ENCODE data around the gene PLXNA4. TPM values are rescaled to one million over a fixed set of nuclear protein-coding genes. Genes with fewer than 3 reads are reported as not detected.

The PLXNA4 gene
- total RNA-seq, 1 experiment from 2014 or later: 1.0 TPM

GRCh38 chr7:132118641-132119040 is 457.6 kb downstream of the PLXNA4 start:
- DNase-seq: no peak
- no TSS peak for BruUV-seq (replicated peaks)
- peak overlapping the region; percentile 39; the same call in 1 of the 2 replicates for H2AFZ ChIP-seq
- H3K36me3 ChIP-seq (ENCODE audit: low read depth): no peaks in the 10 kb centered on the region
- 0 out of 2 replicates have a peak overlapping the region, but pooled peaks have one; percentile 60 for H3K4me2 ChIP-seq
- ChIA-PET POLR2A (ENCODE audit: unreplicated experiment) (no interaction called here), CTCF (no interaction called here)
- H3K27me3 ChIP-seq (ENCODE audit: insufficient read depth, low read depth): no peaks in the 10 kb centered on the region
- no peaks in the 10 kb centered on the region for H3K9me3 ChIP-seq (ENCODE audit: insufficient read depth, low read depth)
- TF ChIP-seq CTCF (conservative IDR thresholded peaks at IDR 0.05): no peak
- TF ChIP-seq EZH2 (IDR thresholded peaks at IDR 0.05; ENCODE audit: low read depth): no peak
- H3K27ac ChIP-seq: no peak overlapping the region
- no peaks in the 10 kb centered on the region for H3K79me2 ChIP-seq (ENCODE audit: low read depth)
- no peak overlapping the region for H3K4me3 ChIP-seq
- no peaks in the 10 kb centered on the region for H4K20me1 ChIP-seq (ENCODE audit: insufficient read depth)
- peaks cover 18% of the 10 kb centered on the region for H3F3A ChIP-seq (ENCODE audit: insufficient read depth, low read depth)
- peaks cover 52% of the 10 kb centered on the region for H3K4me1 ChIP-seq (replicated peaks; ENCODE audit: insufficient read depth)
- intact Hi-C loops (cut with micrococcal nuclease; ENCODE audit: unreplicated experiment): no loop called here
- no peaks in the 10 kb centered on the region for H3K9me2 ChIP-seq (ENCODE audit: insufficient read depth)

GRCh38 chr7:132117636-132118035 is 458.6 kb downstream of the PLXNA4 start:
- H2AFZ ChIP-seq: no peak overlapping the region
- peak overlapping the region; percentile 60 for H3K4me2 ChIP-seq
- intact Hi-C loops (cut with micrococcal nuclease; ENCODE audit: unreplicated experiment): loop anchor here (2.0 kb wide), 1 partner anchor 21 kb away; no protein-coding TSS in a partner anchor
- peaks cover 52% of the 10 kb centered on the region for H3K4me1 ChIP-seq (replicated peaks; ENCODE audit: insufficient read depth)
- ChIA-PET POLR2A (ENCODE audit: unreplicated experiment) (no interaction called here), CTCF (interaction anchor here (0.6 kb wide), 1 partner anchor 1737 kb away, joined by 4 read pairs; no protein-coding TSS in a partner anchor)
- H4K20me1 ChIP-seq (ENCODE audit: insufficient read depth): no peaks in the 10 kb centered on the region
- peak in 1 of 2 experiments; percentile 32 for DNase-seq
- no peaks in the 10 kb centered on the region for H3K36me3 ChIP-seq (ENCODE audit: low read depth)
- H3F3A ChIP-seq (ENCODE audit: insufficient read depth, low read depth): peaks cover 18% of the 10 kb centered on the region
- H3K27ac ChIP-seq: peak overlapping the region; percentile 89
- TF ChIP-seq CTCF (conservative IDR thresholded peaks at IDR 0.05) (no peak), EZH2 (IDR thresholded peaks at IDR 0.05; ENCODE audit: low read depth) (no peak)
- no peaks in the 10 kb centered on the region for H3K9me3 ChIP-seq (ENCODE audit: insufficient read depth, low read depth)
- H3K4me3 ChIP-seq: no peak overlapping the region
- no TSS peak for BruUV-seq (replicated peaks)
- H3K27me3 ChIP-seq (ENCODE audit: insufficient read depth, low read depth): no peaks in the 10 kb centered on the region
- no peaks in the 10 kb centered on the region for H3K79me2 ChIP-seq (ENCODE audit: low read depth)
- no peaks in the 10 kb centered on the region for H3K9me2 ChIP-seq (ENCODE audit: insufficient read depth)

GRCh38 chr7:132117181-132117580 is 459.1 kb downstream of the PLXNA4 start:
- Histone ChIP-seq H3K4me3 (no peak overlapping the region), H3K9me3 (ENCODE audit: insufficient read depth, low read depth) (no peaks in the 10 kb centered on the region), H3K27me3 (ENCODE audit: insufficient read depth, low read depth) (no peaks in the 10 kb centered on the region), H2AFZ (no peak overlapping the region), H3K4me2 (peak overlapping the region; percentile 60), H3K36me3 (ENCODE audit: low read depth) (no peaks in the 10 kb centered on the region), H3K4me1 (replicated peaks; ENCODE audit: insufficient read depth) (peaks cover 52% of the 10 kb centered on the region), H3K27ac (peak overlapping the region; percentile 89), H3F3A (ENCODE audit: insufficient read depth, low read depth) (peaks cover 18% of the 10 kb centered on the region), H4K20me1 (ENCODE audit: insufficient read depth) (no peaks in the 10 kb centered on the region), H3K79me2 (ENCODE audit: low read depth) (no peaks in the 10 kb centered on the region), H3K9me2 (ENCODE audit: insufficient read depth) (no peaks in the 10 kb centered on the region)
- no TSS peak for BruUV-seq (replicated peaks)
- no peak for TF ChIP-seq EZH2 (IDR thresholded peaks at IDR 0.05; ENCODE audit: low read depth)
- TF ChIP-seq CTCF (conservative IDR thresholded peaks at IDR 0.05): no peak
- CTCF ChIA-PET: interaction anchor here (0.6 kb wide), 1 partner anchor 1738 kb away, joined by 4 read pairs; no protein-coding TSS in a partner anchor
- intact Hi-C loops (cut with micrococcal nuclease; ENCODE audit: unreplicated experiment): loop anchor here (2.0 kb wide), 1 partner anchor 22 kb away; no protein-coding TSS in a partner anchor
- DNase-seq: peak; percentile 68 to 84
- POLR2A ChIA-PET (ENCODE audit: unreplicated experiment): no interaction called here

Measured in PC-9 (cell line).